GM12892 (cell line): ENCODE results near the gene BHLHE40.

Source experiments
- POLR2A ChIP-seq: IDR thresholded peaks from 2 replicates; pipeline ENCODE4 v1.6.1; 2011; ENCODE audit warnings: low read depth, low read length, control low read depth
- POLR2AphosphoS5 ChIP-seq: IDR thresholded peaks from 2 replicates; pipeline ENCODE4 v1.6.1; 2011; ENCODE audit warnings: low read depth, low read length, control low read depth
- TAF1 ChIP-seq: IDR thresholded peaks from 2 replicates; pipeline ENCODE4 v1.6.1; 2011; ENCODE audit warnings: low read depth, mild to moderate bottlenecking, control low read depth, low read length, borderline replicate concordance

- TF ChIP-seq POLR2A: no peak
- no peak for TF ChIP-seq POLR2AphosphoS5
- TF ChIP-seq TAF1: no peak
Measured at GRCh38 chr3:5012367-5012766, 33.1 kb downstream of the BHLHE40 start.
